ENCODE measurements around the gene HMX1. TPM values are rescaled to one million over a fixed set of nuclear protein-coding genes. Genes with fewer than 3 reads are reported as not detected.

HMX1 gene
- total RNA-seq, 2 donors from 2014 or later: not detected

GRCh38 chr4:8876982-8877779 lies 5.5 kb upstream of the HMX1 start:
- no peak for ATAC-seq (replicated peaks in 1 of 2)
- Mint-ChIP-seq H3K4me1 (ENCODE audit: low read depth) (no peaks in the 10 kb centered on the region), H3K9me3 (peaks cover 3 to 4% of the 10 kb centered on the region in 2 donors), H3K27ac (no peak overlapping the region), H3K4me3 (no peak overlapping the region), H3K27me3 (ENCODE audit: low read depth) (peaks cover 66% of the 10 kb centered on the region), H3K36me3 (ENCODE audit: insufficient read depth in 2 of 2) (peaks cover 3 to 6% of the 10 kb centered on the region in 2 donors)
- no peak for DNase-seq

- ATAC-seq (replicated peaks in 1 of 2): peak; percentile 25 to 50
- no peak overlapping the region for H3K27ac Mint-ChIP-seq
- H3K36me3 Mint-ChIP-seq (ENCODE audit: insufficient read depth in 2 of 2): peaks cover 3 to 8% of the 10 kb centered on the region in 2 donors
Observed at GRCh38 chr4:8874896-8875680, 3.4 kb upstream of the HMX1 start.

GRCh38 chr4:8874003-8874895 lies 2.6 kb upstream of the HMX1 start:
- DNase-seq (no peak), ATAC-seq (replicated peaks in 1 of 2) (no peak)
- no peak overlapping the region for H3K27ac Mint-ChIP-seq
- H3K4me3 Mint-ChIP-seq: no peak overlapping the region
- H3K27me3 Mint-ChIP-seq (ENCODE audit: low read depth): peaks cover 74% of the 10 kb centered on the region
- no peaks in the 10 kb centered on the region for H3K4me1 Mint-ChIP-seq (ENCODE audit: low read depth)
- H3K36me3 Mint-ChIP-seq (ENCODE audit: insufficient read depth in 2 of 2): peaks cover 3 to 8% of the 10 kb centered on the region in 2 donors
- peaks cover 3 to 4% of the 10 kb centered on the region in 2 donors for H3K9me3 Mint-ChIP-seq

More at GRCh38 chr4:8874896-8875680, 3.4 kb upstream of the HMX1 start:
- Mint-ChIP-seq H3K4me3 (no peak overlapping the region), H3K9me3 (peaks cover 3 to 4% of the 10 kb centered on the region in 2 donors), H3K4me1 (ENCODE audit: low read depth) (no peaks in the 10 kb centered on the region), H3K27me3 (ENCODE audit: low read depth) (peaks cover 73% of the 10 kb centered on the region)
- DNase-seq: no peak

- no peak for ATAC-seq (replicated peaks in 1 of 2)
Observed at GRCh38 chr4:8872402-8873291, 1.0 kb upstream of the HMX1 start.

GRCh38 chr4:8870647-8871416 lies 807 bp downstream of the HMX1 start:
- Mint-ChIP-seq H3K27me3 (ENCODE audit: low read depth) (peaks cover 72% of the 10 kb centered on the region), H3K27ac (no peak overlapping the region)

More at GRCh38 chr4:8872402-8873291, 1.0 kb upstream of the HMX1 start:
- Mint-ChIP-seq H3K27ac (no peak overlapping the region), H3K9me3 (peaks cover 3 to 4% of the 10 kb centered on the region in 2 donors), H3K4me1 (ENCODE audit: low read depth) (no peaks in the 10 kb centered on the region), H3K36me3 (ENCODE audit: insufficient read depth in 2 of 2) (peaks cover 3 to 8% of the 10 kb centered on the region in 2 donors), H3K4me3 (peak overlapping the region in 1 of 2 donors; percentile 34), H3K27me3 (ENCODE audit: low read depth) (peaks cover 76% of the 10 kb centered on the region)
- DNase-seq: no peak

GRCh38 chr4:8869898-8870646 lies 1.6 kb downstream of the HMX1 start:
- peaks cover 7% of the 10 kb centered on the region for H3K4me1 Mint-ChIP-seq (ENCODE audit: low read depth)
- ATAC-seq (replicated peaks in 1 of 2) (no peak), DNase-seq (no peak)
- no peak overlapping the region for H3K4me3 Mint-ChIP-seq
- H3K27ac Mint-ChIP-seq: no peak overlapping the region
- peaks cover 0 to 2% of the 10 kb centered on the region in 2 donors for H3K36me3 Mint-ChIP-seq (ENCODE audit: insufficient read depth in 2 of 2)
- peaks cover 69% of the 10 kb centered on the region for H3K27me3 Mint-ChIP-seq (ENCODE audit: low read depth)
- no peaks in the 10 kb centered on the region for H3K9me3 Mint-ChIP-seq

More at GRCh38 chr4:8870647-8871416, 807 bp downstream of the HMX1 start:
- DNase-seq (no peak), ATAC-seq (replicated peaks in 1 of 2) (no peak)
- Mint-ChIP-seq H3K4me1 (ENCODE audit: low read depth) (peaks cover 7% of the 10 kb centered on the region), H3K36me3 (ENCODE audit: insufficient read depth in 2 of 2) (peaks cover 3 to 8% of the 10 kb centered on the region in 2 donors), H3K4me3 (no peak overlapping the region), H3K9me3 (peaks cover 3% of the 10 kb centered on the region in 2 donors)

GRCh38 chr4:8869002-8869897 lies 2.4 kb downstream of the HMX1 start:
- H3K4me3 Mint-ChIP-seq: no peak overlapping the region
- H3K36me3 Mint-ChIP-seq (ENCODE audit: insufficient read depth in 2 of 2): peaks cover 0 to 2% of the 10 kb centered on the region in 2 donors
- no peak for ATAC-seq (replicated peaks in 1 of 2)
- no peak for DNase-seq
- H3K4me1 Mint-ChIP-seq (ENCODE audit: low read depth): peaks cover 7% of the 10 kb centered on the region
- peaks cover 69% of the 10 kb centered on the region for H3K27me3 Mint-ChIP-seq (ENCODE audit: low read depth)
- H3K27ac Mint-ChIP-seq: peak overlapping the region; percentile 57
- H3K9me3 Mint-ChIP-seq: no peaks in the 10 kb centered on the region

- H3K27ac Mint-ChIP-seq: peak overlapping the region; percentile 57
- peaks cover 0 to 2% of the 10 kb centered on the region in 2 donors for H3K36me3 Mint-ChIP-seq (ENCODE audit: insufficient read depth in 2 of 2)
- no peak for DNase-seq
- no peaks in the 10 kb centered on the region for H3K9me3 Mint-ChIP-seq
- H3K27me3 Mint-ChIP-seq (ENCODE audit: low read depth): peaks cover 67% of the 10 kb centered on the region
- H3K4me1 Mint-ChIP-seq (ENCODE audit: low read depth): peaks cover 7% of the 10 kb centered on the region
- ATAC-seq (replicated peaks in 1 of 2): no peak
- H3K4me3 Mint-ChIP-seq: peak overlapping the region in 1 of 2 donors; percentile 18
Observed at GRCh38 chr4:8868321-8869001, 3.2 kb downstream of the HMX1 start.

GRCh38 chr4:8867624-8868320 lies 3.9 kb downstream of the HMX1 start:
- ATAC-seq (replicated peaks in 1 of 2): no peak
- Mint-ChIP-seq H3K9me3 (no peaks in the 10 kb centered on the region), H3K27me3 (ENCODE audit: low read depth) (peaks cover 67% of the 10 kb centered on the region)

More at GRCh38 chr4:8867624-8868320, 3.9 kb downstream of the HMX1 start:
- Mint-ChIP-seq H3K36me3 (ENCODE audit: insufficient read depth in 2 of 2) (peaks cover 0 to 2% of the 10 kb centered on the region in 2 donors), H3K4me1 (ENCODE audit: low read depth) (peaks cover 7% of the 10 kb centered on the region), H3K27ac (no peak overlapping the region), H3K4me3 (no peak overlapping the region)
- no peak for DNase-seq
